Caki2 (cell line): Measurements from ENCODE around the gene CPNE4. TPM values are rescaled to one million over a fixed set of nuclear protein-coding genes. Genes with fewer than 3 reads are reported as not detected.

ENCODE experiments used
- DNase-seq: peaks from one replicate; pipeline ENCODE4 v3.0.0-alpha.2; 2015; ENCODE audit warnings: low read depth
- in situ Hi-C: cut with HindIII; loops from 2 replicates; pipeline ENCODE4 v1.10.0; 2016; ENCODE audit warnings: low sequenced_read_pairs, low pct_unique_long_range_greater_than_20kb, mixed read lengths
- total RNA-seq: library from RNA; depleted of rRNA; stranded (reverse); fragments of >200 nt; shearing (Covaris generic); gene quantifications from 2 replicates; pipeline ENCODE4 v1.2.3, GENCODE V29; 2014; ENCODE audit warnings: low replicate concordance

CPNE4 gene
- total RNA-seq, 1 experiment from 2014 or later = 0.27 TPM

GRCh38 chr3:131550562-131551465 is 484.0 kb downstream of the CPNE4 start:
- DNase-seq = no peak
- in situ Hi-C loops = no loop called here

GRCh38 chr3:131549340-131549739 is 485.5 kb downstream of the CPNE4 start:
- no peak for DNase-seq

GRCh38 chr3:131547585-131547984 is 487.2 kb downstream of the CPNE4 start:
- DNase-seq = no peak
- in situ Hi-C loops = no loop called here

More at GRCh38 chr3:131549340-131549739, 485.5 kb downstream of the CPNE4 start:
- in situ Hi-C loops = no loop called here

GRCh38 chr3:131546441-131546840 is 488.4 kb downstream of the CPNE4 start:
- in situ Hi-C loops = no loop called here
- no peak for DNase-seq

GRCh38 chr3:131544557-131544956 is 490.3 kb downstream of the CPNE4 start:
- in situ Hi-C loops = no loop called here
- DNase-seq = no peak

- in situ Hi-C loops = no loop called here
- DNase-seq = peak; percentile 86
Measured at GRCh38 chr3:131543714-131544113, 491.1 kb downstream of the CPNE4 start.

GRCh38 chr3:131541288-131541687 is 493.5 kb downstream of the CPNE4 start:
- DNase-seq = peak; percentile 86
- in situ Hi-C loops = no loop called here

- no peak for DNase-seq
- in situ Hi-C loops = no loop called here
Measured at GRCh38 chr3:131540821-131541220, 494.0 kb downstream of the CPNE4 start.

- peak; percentile 30 for DNase-seq
- in situ Hi-C loops = no loop called here
Measured at GRCh38 chr3:131540143-131540542, 494.7 kb downstream of the CPNE4 start.

GRCh38 chr3:131538968-131539367 is 495.8 kb downstream of the CPNE4 start:
- in situ Hi-C loops = no loop called here
- DNase-seq = no peak

GRCh38 chr3:131537531-131537930 is 497.3 kb downstream of the CPNE4 start:
- in situ Hi-C loops = no loop called here
- DNase-seq = no peak

GRCh38 chr3:131535596-131535995 is 499.2 kb downstream of the CPNE4 start:
- in situ Hi-C loops = no loop called here
- DNase-seq = no peak

- DNase-seq = no peak
- in situ Hi-C loops = no loop called here
Measured at GRCh38 chr3:131535131-131535530, 499.7 kb downstream of the CPNE4 start.

- DNase-seq = no peak
- in situ Hi-C loops = no loop called here
Measured at GRCh38 chr3:131532645-131533044, 502.2 kb downstream of the CPNE4 start.

- in situ Hi-C loops = no loop called here
- no peak for DNase-seq
Measured at GRCh38 chr3:131530843-131531242, 504.0 kb downstream of the CPNE4 start.

GRCh38 chr3:131530388-131530787 is 504.4 kb downstream of the CPNE4 start:
- no peak for DNase-seq
- in situ Hi-C loops = no loop called here

GRCh38 chr3:131526801-131527347 is 507.9 kb downstream of the CPNE4 start:
- in situ Hi-C loops = no loop called here
- no peak for DNase-seq

- DNase-seq = no peak
- in situ Hi-C loops = no loop called here
Measured at GRCh38 chr3:131518680-131519079, 516.1 kb downstream of the CPNE4 start.

- in situ Hi-C loops = no loop called here
- no peak for DNase-seq
Measured at GRCh38 chr3:131505421-131505820, 529.4 kb downstream of the CPNE4 start.

- in situ Hi-C loops = no loop called here
- peak; percentile 3 for DNase-seq
Measured at GRCh38 chr3:131503320-131503635, 531.5 kb downstream of the CPNE4 start.
